SU-DHL-6 (cell line): Measurements from ENCODE around the gene FAM163B.

Experiments used
- EZH2phosphoT487 ChIP-seq: fragments of 200-600 bp; sonication (generic), shearing (Covaris generic); conservative IDR thresholded peaks from 2 replicates; pipeline ENCODE4 v1.6.1; 2018; ENCODE audit warnings: mild to moderate bottlenecking, antibody characterized with exemption, low read length, moderate library complexity, mixed read lengths
- TF ChIP-seq, protein P1 (sequence below): fragments of 200-600 bp; sonication (generic); IDR thresholded peaks from one replicate; pipeline ENCODE4 v1.5.1; 2017; ENCODE audit warnings: antibody characterized with exemption, mild to moderate bottlenecking, low read length, moderate library complexity; ENCODE audit not compliant: insufficient read depth, poor library complexity, severe bottlenecking

DNA sequence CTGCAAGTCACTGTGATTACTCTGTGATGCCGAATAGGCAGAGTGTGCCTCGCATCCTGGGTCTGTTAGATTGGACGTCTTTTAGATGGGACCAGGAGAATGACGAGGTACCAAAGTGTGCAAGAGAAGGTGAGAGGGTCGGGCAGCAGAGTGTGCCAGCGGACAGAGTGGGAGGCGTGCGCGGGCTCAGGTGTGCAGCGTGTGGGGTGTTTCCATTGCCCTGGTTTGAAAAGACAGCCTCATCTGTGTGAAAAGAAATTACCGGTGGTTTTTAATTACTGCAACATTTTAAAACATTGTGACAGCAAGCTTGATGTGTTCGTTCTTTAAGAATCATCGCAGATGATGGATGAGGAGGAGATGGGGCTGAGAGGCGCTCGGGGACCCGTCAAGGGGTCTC is 4.2 kb upstream of the FAM163B start:
- TF ChIP-seq, protein P1, sequence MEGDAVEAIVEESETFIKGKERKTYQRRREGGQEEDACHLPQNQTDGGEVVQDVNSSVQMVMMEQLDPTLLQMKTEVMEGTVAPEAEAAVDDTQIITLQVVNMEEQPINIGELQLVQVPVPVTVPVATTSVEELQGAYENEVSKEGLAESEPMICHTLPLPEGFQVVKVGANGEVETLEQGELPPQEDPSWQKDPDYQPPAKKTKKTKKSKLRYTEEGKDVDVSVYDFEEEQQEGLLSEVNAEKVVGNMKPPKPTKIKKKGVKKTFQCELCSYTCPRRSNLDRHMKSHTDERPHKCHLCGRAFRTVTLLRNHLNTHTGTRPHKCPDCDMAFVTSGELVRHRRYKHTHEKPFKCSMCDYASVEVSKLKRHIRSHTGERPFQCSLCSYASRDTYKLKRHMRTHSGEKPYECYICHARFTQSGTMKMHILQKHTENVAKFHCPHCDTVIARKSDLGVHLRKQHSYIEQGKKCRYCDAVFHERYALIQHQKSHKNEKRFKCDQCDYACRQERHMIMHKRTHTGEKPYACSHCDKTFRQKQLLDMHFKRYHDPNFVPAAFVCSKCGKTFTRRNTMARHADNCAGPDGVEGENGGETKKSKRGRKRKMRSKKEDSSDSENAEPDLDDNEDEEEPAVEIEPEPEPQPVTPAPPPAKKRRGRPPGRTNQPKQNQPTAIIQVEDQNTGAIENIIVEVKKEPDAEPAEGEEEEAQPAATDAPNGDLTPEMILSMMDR: no peak
- no peak for TF ChIP-seq EZH2phosphoT487
